Mucosa of gallbladder (tissue), 1 donor: ENCODE results near the gene HMHB1. TPM values are rescaled to one million over a fixed set of nuclear protein-coding genes. Genes with fewer than 3 reads are reported as not detected.
"Not testable (repeated sequence)": the region's sequence is repeated elsewhere in the genome, so short reads cannot be mapped to it uniquely, and the experiment has no call there.

Experiments
- DNase-seq: peaks from one replicate; pipeline ENCODE4 v3.0.0-alpha.2; 2020; ENCODE audit warnings: low spot score
- total RNA-seq: library from RNA; stranded (reverse); gene quantifications from one replicate; pipeline ENCODE4 v1.2.1, GENCODE V29; 2021
- donor health status: DM: no; HTN: no; CAD: no.

HMHB1 gene
- total RNA-seq, 1 donor from 2014 or later = not detected

- no peak for DNase-seq
Measured at GRCh38 chr5:143801252-143801939, 10.6 kb upstream of the HMHB1 start.

- DNase-seq = no peak
Measured at GRCh38 chr5:143805861-143806260, 6.1 kb upstream of the HMHB1 start.

- DNase-seq = no peak
Measured at GRCh38 chr5:143806579-143806978, 5.4 kb upstream of the HMHB1 start.

- DNase-seq = no peak
Measured at GRCh38 chr5:143807401-143807800, 4.6 kb upstream of the HMHB1 start.

- not testable (repeated sequence) for DNase-seq
Measured at GRCh38 chr5:143816370-143816769, 4.4 kb downstream of the HMHB1 start.

GRCh38 chr5:143819716-143820115 is 7.8 kb downstream of the HMHB1 start:
- DNase-seq = no peak

- no peak for DNase-seq
Measured at GRCh38 chr5:143820451-143820850, 8.5 kb downstream of the HMHB1 start.

- DNase-seq = peak; percentile 79
Measured at GRCh38 chr5:143824851-143825720, 13.1 kb downstream of the HMHB1 start.

GRCh38 chr5:143826951-143827444 is 15.0 kb downstream of the HMHB1 start:
- no peak for DNase-seq

GRCh38 chr5:143828710-143829109 is 16.7 kb downstream of the HMHB1 start:
- no peak for DNase-seq

- DNase-seq = no peak
Measured at GRCh38 chr5:143833177-143833576, 21.2 kb downstream of the HMHB1 start.

GRCh38 chr5:143835251-143835650 is 23.3 kb downstream of the HMHB1 start:
- no peak for DNase-seq

GRCh38 chr5:143836161-143836725 is 24.3 kb downstream of the HMHB1 start:
- no peak for DNase-seq

- no peak for DNase-seq
Measured at GRCh38 chr5:143837306-143837848, 25.4 kb downstream of the HMHB1 start.

- DNase-seq = no peak
Measured at GRCh38 chr5:143841446-143841845, 29.5 kb downstream of the HMHB1 start.

- DNase-seq = no peak
Measured at GRCh38 chr5:143842920-143843319, 31.0 kb downstream of the HMHB1 start.

GRCh38 chr5:143843461-143843860 is 31.5 kb downstream of the HMHB1 start:
- no peak for DNase-seq

GRCh38 chr5:143850050-143850683 is 38.2 kb downstream of the HMHB1 start:
- no peak for DNase-seq

GRCh38 chr5:143851383-143851782 is 39.4 kb downstream of the HMHB1 start:
- no peak for DNase-seq

- DNase-seq = no peak
Measured at GRCh38 chr5:143860211-143860610, 48.2 kb downstream of the HMHB1 start.

- DNase-seq = no peak
Measured at GRCh38 chr5:143862271-143862670, 50.3 kb downstream of the HMHB1 start.
